Measurements from ENCODE around the gene CAPZB. TPM values are rescaled to one million over a fixed set of nuclear protein-coding genes. Genes with fewer than 3 reads are reported as not detected.

The CAPZB gene
- total and polyA plus RNA-seq, 2 experiments from 2014 or later = 229 to 494 TPM

- no peaks in the 10 kb centered on the region for H4K20me1 ChIP-seq (ENCODE audit: insufficient read depth)
- H3K36me3 ChIP-seq (ENCODE audit: low read depth) = no peaks in the 10 kb centered on the region
- peaks cover 92% of the 10 kb centered on the region for H3K79me2 ChIP-seq (ENCODE audit: insufficient read depth)
- no peaks in the 10 kb centered on the region for H3K27me3 ChIP-seq (replicated peaks; ENCODE audit: insufficient read depth)
- peaks cover 66% of the 10 kb centered on the region for H3K4me1 ChIP-seq (ENCODE audit: insufficient read depth)
- DNase-seq = no peak
- peaks cover 48% of the 10 kb centered on the region for H3F3A ChIP-seq (ENCODE audit: insufficient read depth)
- TF ChIP-seq EZH2 (IDR thresholded peaks at IDR 0.05; ENCODE audit: insufficient read depth, poor library complexity, severe bottlenecking) (no peak), EZH2phosphoT487 (IDR thresholded peaks at IDR 0.05; ENCODE audit: insufficient read depth, low read depth) (no peak)
- no peak overlapping the region for H3K4me2 ChIP-seq (ENCODE audit: unreplicated experiment)
- no peak overlapping the region for H3K9ac ChIP-seq
- no peak overlapping the region for H3K4me3 ChIP-seq
- peak overlapping the region; percentile 97 for H3K27ac ChIP-seq
- H3K9me3 ChIP-seq (ENCODE audit: low read depth) = no peaks in the 10 kb centered on the region
- H3K9me2 ChIP-seq (ENCODE audit: insufficient read depth) = no peaks in the 10 kb centered on the region
- no peak overlapping the region for H2AFZ ChIP-seq
- in situ Hi-C loops (cut with MboI) = no loop called here
- WGBS, 2 experiments (ENCODE audit: low coverage in 1 of 2, low lambda C conversion rate in 2 of 2, missing lambda C conversion rate in 2 of 2) = 64 to 72% methylated on average over 11 of the region's 11 CpGs
These were observed 85.1 kb downstream of the CAPZB start for GRCh38 chr1:19400192-19400611.

- Histone ChIP-seq H4K20me1 (ENCODE audit: insufficient read depth) (no peaks in the 10 kb centered on the region), H3K4me3 (no peak overlapping the region), H3K27ac (peak overlapping the region; percentile 97), H3K9me3 (ENCODE audit: low read depth) (no peaks in the 10 kb centered on the region), H3K4me2 (ENCODE audit: unreplicated experiment) (peak overlapping the region; percentile 29), H3F3A (ENCODE audit: insufficient read depth) (peaks cover 52% of the 10 kb centered on the region), H3K36me3 (ENCODE audit: low read depth) (no peaks in the 10 kb centered on the region), H3K79me2 (ENCODE audit: insufficient read depth) (peaks cover 92% of the 10 kb centered on the region), H3K9ac (peak overlapping the region; percentile 74), H2AFZ (no peak overlapping the region), H3K9me2 (ENCODE audit: insufficient read depth) (no peaks in the 10 kb centered on the region), H3K4me1 (ENCODE audit: insufficient read depth) (peaks cover 67% of the 10 kb centered on the region), H3K27me3 (replicated peaks; ENCODE audit: insufficient read depth) (no peaks in the 10 kb centered on the region)
- TF ChIP-seq EZH2 (IDR thresholded peaks at IDR 0.05; ENCODE audit: insufficient read depth, poor library complexity, severe bottlenecking) (no peak), EZH2phosphoT487 (IDR thresholded peaks at IDR 0.05; ENCODE audit: insufficient read depth, low read depth) (no peak)
- DNase-seq = peak; percentile 99
- WGBS, 2 experiments (ENCODE audit: low coverage in 1 of 2, low lambda C conversion rate in 2 of 2, missing lambda C conversion rate in 2 of 2) = 2 to 6% methylated on average over 8 to 9 of the region's 9 CpGs
- in situ Hi-C loops (cut with MboI) = loop anchor here (10.0 kb wide), 1 partner anchor 246 kb away; the partner anchor contains the start of gene NBL1
These were observed 87.0 kb downstream of the CAPZB start for GRCh38 chr1:19398309-19398760.

- no peak overlapping the region for H3K4me3 ChIP-seq
- peaks cover 67% of the 10 kb centered on the region for H3K4me1 ChIP-seq (ENCODE audit: insufficient read depth)
- H3K9me3 ChIP-seq (ENCODE audit: low read depth) = no peaks in the 10 kb centered on the region
- H3K79me2 ChIP-seq (ENCODE audit: insufficient read depth) = peaks cover 92% of the 10 kb centered on the region
- WGBS, 2 experiments (ENCODE audit: low coverage in 1 of 2, low lambda C conversion rate in 2 of 2, missing lambda C conversion rate in 2 of 2) = 91% methylated on average over 13 of the region's 13 CpGs
- in situ Hi-C loops (cut with MboI) = loop anchor here (10.0 kb wide), 1 partner anchor 247 kb away; the partner anchor contains the start of gene NBL1
- peak overlapping the region; percentile 74 for H3K9ac ChIP-seq
- no peaks in the 10 kb centered on the region for H3K27me3 ChIP-seq (replicated peaks; ENCODE audit: insufficient read depth)
- peak overlapping the region; percentile 97 for H3K27ac ChIP-seq
- H3K9me2 ChIP-seq (ENCODE audit: insufficient read depth) = no peaks in the 10 kb centered on the region
- peak; percentile 38 for DNase-seq
- no peak overlapping the region for H2AFZ ChIP-seq
- peaks cover 52% of the 10 kb centered on the region for H3F3A ChIP-seq (ENCODE audit: insufficient read depth)
- H3K36me3 ChIP-seq (ENCODE audit: low read depth) = no peaks in the 10 kb centered on the region
- no peaks in the 10 kb centered on the region for H4K20me1 ChIP-seq (ENCODE audit: insufficient read depth)
- H3K4me2 ChIP-seq (ENCODE audit: unreplicated experiment) = peak overlapping the region; percentile 29
- TF ChIP-seq EZH2 (IDR thresholded peaks at IDR 0.05; ENCODE audit: insufficient read depth, poor library complexity, severe bottlenecking) = no peak
These were observed 88.0 kb downstream of the CAPZB start for GRCh38 chr1:19397217-19397945.

- no peak for TF ChIP-seq EZH2 (IDR thresholded peaks at IDR 0.05; ENCODE audit: insufficient read depth, poor library complexity, severe bottlenecking)
- TF ChIP-seq EZH2phosphoT487 (IDR thresholded peaks at IDR 0.05; ENCODE audit: insufficient read depth, low read depth) = no peak
- Histone ChIP-seq H3K36me3 (ENCODE audit: low read depth) (no peaks in the 10 kb centered on the region), H4K20me1 (ENCODE audit: insufficient read depth) (no peaks in the 10 kb centered on the region), H3K9me3 (ENCODE audit: low read depth) (no peaks in the 10 kb centered on the region), H3K27me3 (replicated peaks; ENCODE audit: insufficient read depth) (no peaks in the 10 kb centered on the region), H3K79me2 (ENCODE audit: insufficient read depth) (peaks cover 91% of the 10 kb centered on the region), H3F3A (ENCODE audit: insufficient read depth) (peaks cover 62% of the 10 kb centered on the region), H3K9ac (peak overlapping the region; percentile 61), H3K27ac (peak overlapping the region; percentile 97), H3K4me1 (ENCODE audit: insufficient read depth) (peaks cover 70% of the 10 kb centered on the region), H3K4me3 (no peak overlapping the region), H3K9me2 (ENCODE audit: insufficient read depth) (no peaks in the 10 kb centered on the region), H3K4me2 (ENCODE audit: unreplicated experiment) (no peak overlapping the region), H2AFZ (no peak overlapping the region)
- WGBS, 2 experiments (ENCODE audit: low coverage in 1 of 2, low lambda C conversion rate in 2 of 2, missing lambda C conversion rate in 2 of 2) = 98% methylated on average over 13 of the region's 13 CpGs
- in situ Hi-C loops (cut with MboI) = loop anchor here (10.0 kb wide), 1 partner anchor 249 kb away; the partner anchor contains the start of gene NBL1
- no peak for DNase-seq
These were observed 89.1 kb downstream of the CAPZB start for GRCh38 chr1:19396280-19396679.
